Uterus (tissue), 4 donors: Measurements from ENCODE around the gene ILF3. TPM values are rescaled to one million over a fixed set of nuclear protein-coding genes. Genes with fewer than 3 reads are reported as not detected.

Source experiments
- DNase-seq, 2 donors: peaks; one replicate each; pipeline ENCODE4 v3.0.0-alpha.2; 2019 to 2020
- H3K27ac ChIP-seq, 2 donors: fragments of 200-600 bp; sonication (generic); 1 replicate in 1 of 2; 2 replicates in 1 of 2; pipeline ENCODE4 v1.5.1; 2016 to 2018
- H3K27me3 ChIP-seq, 2 donors: fragments of 200-600 bp; sonication (generic); one replicate each; pipeline ENCODE4 v1.5.1; 2018 to 2019; ENCODE audit warnings: control low read depth in 1 of 2
- H3K36me3 ChIP-seq, 2 donors: fragments of 200-600 bp; sonication (generic); one replicate each; pipeline ENCODE4 v1.5.1; 2019; ENCODE audit warnings: control low read depth in 1 of 2
- H3K4me1 ChIP-seq, 2 donors: fragments of 200-600 bp; sonication (generic); one replicate each; pipeline ENCODE4 v1.5.1; 2018 to 2019; ENCODE audit warnings: control low read depth in 1 of 2
- H3K4me3 ChIP-seq, 2 donors: fragments of 200-600 bp; sonication (generic); 1 replicate in 1 of 2; 2 replicates in 1 of 2; pipeline ENCODE4 v1.5.1; 2018 to 2019; ENCODE audit warnings: mild to moderate bottlenecking in 1 of 2
- H3K9me3 ChIP-seq, 2 donors: fragments of 200-600 bp; sonication (generic); one replicate each; pipeline ENCODE4 v1.5.1; 2019; ENCODE audit warnings: control low read depth in 1 of 2
- CTCF ChIP-seq, 4 experiments: fragments of 200-600 bp in 2 of 4; fragments of 450-650 bp in 2 of 4; sonication (generic) in 2 of 4; IDR thresholded peaks; one replicate each; pipeline ENCODE4 v1.5.1; 2016 to 2019; ENCODE audit warnings: antibody characterized with exemption in 4 of 4, mild to moderate bottlenecking in 2 of 4, moderate library complexity in 1 of 4
- POLR2A ChIP-seq, 2 donors: fragments of 450-650 bp; IDR thresholded peaks; one replicate each; pipeline ENCODE4 v1.6.1; 2016; ENCODE audit warnings: antibody characterized with exemption in 2 of 2, mild to moderate bottlenecking in 1 of 2, moderate library complexity in 1 of 2
- intact Hi-C: fragments of 100-400 bp; cut with DNase I; formaldehyde crosslinking; loops from one replicate; pipeline ENCODE4 v1.15.1; 2023; ENCODE audit warnings: low total_unique reads
- total RNA-seq, 4 donors: library from RNA; depleted of rRNA in 3 of 4; stranded (reverse); fragments of >200 nt in 3 of 4; gene quantifications; one replicate each; pipeline versions ENCODE4 v1.1.0 to v1.2.4, GENCODE V29; 2014 to 2023
- donor health status: DM: yes; HTN: yes; CAD: no.

The ILF3 gene
- total RNA-seq, 4 donors from 2014 or later, result 57.1 to 282 (median 138) TPM

GRCh38 chr19:10653482-10653731, 739 bp upstream of the ILF3 start:
- intact Hi-C loops, result no loop called here

GRCh38 chr19:10654610-10655456, 687 bp downstream of the ILF3 start:
- Histone ChIP-seq H3K27me3 (no peaks in the 10 kb centered on the region), H3K9me3 (no peaks in the 10 kb centered on the region), H3K36me3 (no peaks in the 10 kb centered on the region), H3K27ac (peak overlapping the region; percentile 95 to 98), H3K4me3 (peak overlapping the region; percentile 87 to 95), H3K4me1 (peaks cover 9% of the 10 kb centered on the region in 2 donors)
- intact Hi-C loops, result no loop called here
- DNase-seq, result peak; percentile 60 to 61
- no peak for TF ChIP-seq POLR2A (IDR thresholded peaks at IDR 0.05)
- TF ChIP-seq CTCF (IDR thresholded peaks at IDR 0.05), result no peak

More at GRCh38 chr19:10653482-10653731, 739 bp upstream of the ILF3 start:
- Histone ChIP-seq H3K27ac (peak overlapping the region; percentile 95 to 99), H3K9me3 (no peaks in the 10 kb centered on the region), H3K36me3 (no peaks in the 10 kb centered on the region), H3K4me1 (peaks cover 9% of the 10 kb centered on the region in 2 donors), H3K4me3 (peak overlapping the region; percentile 93 to 95), H3K27me3 (no peaks in the 10 kb centered on the region)
- DNase-seq, result no peak
- peak in 1 of 4 experiments; percentile 10 for TF ChIP-seq CTCF (IDR thresholded peaks at IDR 0.05)
- no peak for TF ChIP-seq POLR2A (IDR thresholded peaks at IDR 0.05)

- H3K4me1 ChIP-seq, result peaks cover 9 to 13% of the 10 kb centered on the region in 2 donors
- peak overlapping the region; percentile 87 to 95 for H3K4me3 ChIP-seq
- no peak for DNase-seq
- H3K27me3 ChIP-seq, result no peaks in the 10 kb centered on the region
- peak overlapping the region; percentile 95 to 98 for H3K27ac ChIP-seq
- no peak for TF ChIP-seq CTCF (IDR thresholded peaks at IDR 0.05)
- no peak for TF ChIP-seq POLR2A (IDR thresholded peaks at IDR 0.05)
- no peaks in the 10 kb centered on the region for H3K36me3 ChIP-seq
- intact Hi-C loops, result no loop called here
- no peaks in the 10 kb centered on the region for H3K9me3 ChIP-seq
These were observed 1.5 kb downstream of the ILF3 start for GRCh38 chr19:10655457-10656312.

- Histone ChIP-seq H3K9me3 (no peaks in the 10 kb centered on the region), H3K36me3 (no peaks in the 10 kb centered on the region), H3K4me3 (no peak overlapping the region), H3K27ac (no peak overlapping the region), H3K27me3 (no peaks in the 10 kb centered on the region), H3K4me1 (peaks cover 16 to 22% of the 10 kb centered on the region in 2 donors)
- TF ChIP-seq POLR2A (IDR thresholded peaks at IDR 0.05) (no peak), CTCF (IDR thresholded peaks at IDR 0.05) (no peak)
- DNase-seq, result no peak
- intact Hi-C loops, result no loop called here
These were observed 6.2 kb downstream of the ILF3 start for GRCh38 chr19:10660346-10660745.

GRCh38 chr19:10661946-10662345, 7.8 kb downstream of the ILF3 start:
- no peaks in the 10 kb centered on the region for H3K9me3 ChIP-seq
- H3K4me1 ChIP-seq, result peaks cover 7 to 17% of the 10 kb centered on the region in 2 donors
- no peak overlapping the region for H3K4me3 ChIP-seq
- intact Hi-C loops, result no loop called here
- no peak for TF ChIP-seq POLR2A (IDR thresholded peaks at IDR 0.05)
- TF ChIP-seq CTCF (IDR thresholded peaks at IDR 0.05), result no peak
- no peaks in the 10 kb centered on the region for H3K27me3 ChIP-seq
- no peaks in the 10 kb centered on the region for H3K36me3 ChIP-seq
- no peak overlapping the region for H3K27ac ChIP-seq
- DNase-seq, result no peak
